RWPE2 (cell line): Measurements from ENCODE around the gene ISG20.

Experiments used
- ATAC-seq: fragments of 200-7000 bp; cut with Tn5 transposase; 3 replicates; pipeline ENCODE4 v1.9.1; 2021; ENCODE audit warnings: low read depth
- DNase-seq: peaks from one replicate; pipeline ENCODE4 v3.0.0-alpha.2; 2020; ENCODE audit warnings: low spot score
- H3K27ac ChIP-seq: fragments of 450-650 bp; 2 replicates; pipeline ENCODE4 v1.5.1; 2017; ENCODE audit warnings: mild to moderate bottlenecking; ENCODE audit not compliant: poor library complexity, severe bottlenecking
- H3K27me3 ChIP-seq: fragments of 250-450 bp; sonication (Bioruptor Pico); 2 replicates; pipeline ENCODE4 v1.5.1; 2021; ENCODE audit warnings: mild to moderate bottlenecking, moderate library complexity; ENCODE audit not compliant: insufficient read depth, poor library complexity, severe bottlenecking
- H3K36me3 ChIP-seq: fragments of 250-450 bp; sonication (Bioruptor Pico); 2 replicates; pipeline ENCODE4 v1.5.1; 2020; ENCODE audit warnings: low read depth, mild to moderate bottlenecking, moderate library complexity
- H3K4me1 ChIP-seq: fragments of 250-450 bp; sonication (Bioruptor Pico); 2 replicates; pipeline ENCODE4 v1.5.1; 2021; ENCODE audit warnings: mild to moderate bottlenecking, moderate library complexity; ENCODE audit not compliant: insufficient read depth, poor library complexity, severe bottlenecking
- H3K4me3 ChIP-seq: fragments of 250-450 bp; sonication (Bioruptor Pico); 2 replicates; pipeline ENCODE4 v1.5.1; 2021; ENCODE audit warnings: mild to moderate bottlenecking, moderate library complexity; ENCODE audit not compliant: severe bottlenecking
- H3K9me3 ChIP-seq: fragments of 250-450 bp; sonication (Bioruptor Pico); 2 replicates; pipeline ENCODE4 v1.5.1; 2021; ENCODE audit warnings: mild to moderate bottlenecking, moderate library complexity; ENCODE audit not compliant: severe bottlenecking
- TF ChIP-seq, protein P1 (sequence below): fragments of 450-650 bp; IDR thresholded peaks from one replicate; pipeline ENCODE4 v1.5.1; 2017; ENCODE audit warnings: mild to moderate bottlenecking, moderate library complexity; ENCODE audit not compliant: poor library complexity, severe bottlenecking

The ISG20 gene

DNA sequence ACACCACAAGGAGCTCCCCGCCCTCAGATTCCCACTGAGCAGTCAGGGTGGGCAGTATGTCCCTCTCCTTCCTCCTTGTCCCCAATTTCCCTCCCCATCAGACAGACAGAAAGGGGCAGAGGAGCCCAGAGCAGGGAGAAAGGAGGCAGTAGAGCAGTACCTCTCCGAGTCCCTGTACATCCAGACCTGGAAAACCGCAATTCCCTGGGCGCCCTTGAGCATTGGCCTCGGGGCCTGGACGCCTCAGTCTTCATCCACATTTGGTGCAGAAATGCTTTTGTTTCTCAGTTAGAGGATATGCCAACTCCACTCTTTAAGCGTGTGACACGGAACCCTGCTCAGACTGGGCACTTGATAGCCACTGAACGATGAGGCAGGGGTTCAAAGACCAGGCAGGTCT, 5.9 kb downstream of the ISG20 start:
- Histone ChIP-seq H3K9me3 (no peaks in the 10 kb centered on the region), H3K4me1 (peaks cover 18% of the 10 kb centered on the region), H3K4me3 (no peak overlapping the region), H3K27me3 (no peaks in the 10 kb centered on the region), H3K36me3 (no peaks in the 10 kb centered on the region), H3K27ac (no peak overlapping the region)
- no peak for ATAC-seq
- TF ChIP-seq, protein P1, sequence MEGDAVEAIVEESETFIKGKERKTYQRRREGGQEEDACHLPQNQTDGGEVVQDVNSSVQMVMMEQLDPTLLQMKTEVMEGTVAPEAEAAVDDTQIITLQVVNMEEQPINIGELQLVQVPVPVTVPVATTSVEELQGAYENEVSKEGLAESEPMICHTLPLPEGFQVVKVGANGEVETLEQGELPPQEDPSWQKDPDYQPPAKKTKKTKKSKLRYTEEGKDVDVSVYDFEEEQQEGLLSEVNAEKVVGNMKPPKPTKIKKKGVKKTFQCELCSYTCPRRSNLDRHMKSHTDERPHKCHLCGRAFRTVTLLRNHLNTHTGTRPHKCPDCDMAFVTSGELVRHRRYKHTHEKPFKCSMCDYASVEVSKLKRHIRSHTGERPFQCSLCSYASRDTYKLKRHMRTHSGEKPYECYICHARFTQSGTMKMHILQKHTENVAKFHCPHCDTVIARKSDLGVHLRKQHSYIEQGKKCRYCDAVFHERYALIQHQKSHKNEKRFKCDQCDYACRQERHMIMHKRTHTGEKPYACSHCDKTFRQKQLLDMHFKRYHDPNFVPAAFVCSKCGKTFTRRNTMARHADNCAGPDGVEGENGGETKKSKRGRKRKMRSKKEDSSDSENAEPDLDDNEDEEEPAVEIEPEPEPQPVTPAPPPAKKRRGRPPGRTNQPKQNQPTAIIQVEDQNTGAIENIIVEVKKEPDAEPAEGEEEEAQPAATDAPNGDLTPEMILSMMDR = no peak
- peak; percentile 37 for DNase-seq

DNA sequence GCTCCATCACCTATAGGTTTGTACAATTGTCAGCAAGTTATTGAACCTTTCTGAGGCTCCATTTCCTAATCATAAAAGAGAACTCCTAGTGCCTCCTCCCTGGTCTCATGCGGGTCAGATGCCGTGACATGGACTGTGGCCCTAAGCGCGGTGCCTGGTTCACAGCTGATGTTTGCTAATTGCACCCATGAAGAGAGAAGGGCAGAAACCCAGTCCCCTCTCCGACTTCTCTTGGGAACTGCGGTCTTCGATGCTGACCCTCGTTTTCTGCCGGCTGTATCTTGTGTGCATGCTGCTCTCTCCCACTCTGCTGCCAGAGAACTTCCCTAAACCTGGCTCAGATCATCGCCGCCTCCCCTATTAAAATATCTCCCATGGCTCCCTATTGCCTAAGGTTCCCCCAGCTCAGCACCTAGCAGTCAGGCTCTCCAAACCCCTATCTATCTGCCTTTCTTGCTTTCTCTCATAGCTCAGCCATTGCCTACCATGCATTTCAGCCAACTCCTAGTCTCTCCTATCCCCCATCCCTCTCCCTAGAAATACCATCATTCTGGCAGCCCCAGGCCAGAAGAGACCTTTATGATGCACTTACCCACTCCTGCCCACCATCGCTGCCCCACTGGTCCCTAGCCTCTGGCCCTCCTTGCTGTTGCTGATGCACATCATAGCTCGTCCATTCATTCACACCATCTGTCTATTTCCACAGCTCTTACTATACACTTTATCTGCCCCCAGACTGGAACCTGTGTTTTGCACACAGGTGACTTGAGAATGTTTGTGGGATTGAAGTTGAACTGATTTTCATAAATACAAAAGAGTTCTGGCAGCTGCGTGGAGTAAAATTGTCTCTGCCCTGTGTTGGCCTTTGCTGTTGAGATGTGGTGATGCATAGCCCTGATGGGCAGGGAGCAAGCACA, 6.6 kb downstream of the ISG20 start:
- no peak overlapping the region for H3K27ac ChIP-seq
- H3K36me3 ChIP-seq = no peaks in the 10 kb centered on the region
- peaks cover 16% of the 10 kb centered on the region for H3K4me1 ChIP-seq
- ATAC-seq (no peak), DNase-seq (peak; percentile 60)
- TF ChIP-seq, protein P1 = no peak
- no peaks in the 10 kb centered on the region for H3K27me3 ChIP-seq
- no peak overlapping the region for H3K4me3 ChIP-seq
- no peaks in the 10 kb centered on the region for H3K9me3 ChIP-seq

DNA sequence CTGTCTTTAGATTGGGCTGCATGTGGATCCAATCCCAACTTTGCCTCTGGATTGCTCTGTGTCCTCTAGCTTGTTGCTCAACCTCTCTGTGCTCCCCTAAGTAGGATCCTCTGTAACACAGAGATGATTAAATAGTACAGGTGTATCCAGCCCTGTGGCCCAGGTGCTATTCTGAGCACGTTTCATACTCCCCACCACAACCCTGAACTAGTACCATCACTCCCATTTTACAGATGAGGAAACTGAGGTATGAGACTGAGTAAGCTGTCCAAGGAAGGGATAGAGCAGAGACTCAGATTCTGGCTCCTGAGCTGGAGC, 7.2 kb downstream of the ISG20 start:
- H3K9me3 ChIP-seq = no peaks in the 10 kb centered on the region
- H3K27me3 ChIP-seq = no peaks in the 10 kb centered on the region
- no peak overlapping the region for H3K4me3 ChIP-seq
- DNase-seq (peak; percentile 9), ATAC-seq (no peak)
- TF ChIP-seq, protein P1 = no peak
- H3K27ac ChIP-seq = no peak overlapping the region
- peaks cover 16% of the 10 kb centered on the region for H3K4me1 ChIP-seq
- H3K36me3 ChIP-seq = no peaks in the 10 kb centered on the region

DNA sequence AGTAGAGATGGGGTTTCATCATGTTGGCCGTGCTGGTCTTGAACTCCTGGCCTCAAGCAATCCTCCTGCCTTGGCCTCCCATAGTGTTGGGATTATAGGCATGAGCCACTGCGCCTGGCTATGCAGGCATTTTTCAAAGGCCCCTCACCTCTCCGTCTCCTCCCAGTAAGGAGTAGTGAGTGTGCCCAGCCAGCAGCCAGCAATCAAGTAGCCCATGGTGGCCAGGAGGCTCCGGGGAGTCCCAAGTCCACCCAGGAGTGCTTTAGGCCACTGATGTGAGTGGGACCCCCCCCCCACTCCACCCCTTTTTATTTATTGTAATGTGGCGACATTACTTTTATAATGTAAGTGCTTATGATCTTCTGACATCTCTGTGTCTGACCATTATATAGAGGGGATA, 8.1 kb downstream of the ISG20 start:
- TF ChIP-seq, protein P1 = no peak
- Histone ChIP-seq H3K27me3 (no peaks in the 10 kb centered on the region), H3K4me1 (peaks cover 16% of the 10 kb centered on the region), H3K4me3 (no peak overlapping the region), H3K9me3 (no peaks in the 10 kb centered on the region), H3K36me3 (no peaks in the 10 kb centered on the region), H3K27ac (no peak overlapping the region)
- DNase-seq (peak; percentile 40), ATAC-seq (no peak)
